Natural killer cell treated with Interleukin-12 subunit alpha and Interleukin-12 subunit beta and Interleukin-15 and Interleukin-18, amount 100 ng/mL, for 72 hours (primary cell): Measurements from ENCODE around the gene CSTPP1. TPM values are rescaled to one million over a fixed set of nuclear protein-coding genes. Genes with fewer than 3 reads are reported as not detected.

Source experiments
- ATAC-seq, 2 donors: fragments of 150-1000 bp; cut with Tn5 transposase in 1 of 2; sonication (Bioruptor Pico), chemical (Tn5 transposase) in 1 of 2; 2 replicates each; pipeline ENCODE4 v1.10.0; 2021
- DNase-seq: peaks from one replicate; pipeline ENCODE4 v3.0.0; 2022; ENCODE audit warnings: low spot score
- H3K27ac Mint-ChIP-seq, 2 donors: 1 replicate in 1 of 2; 2 replicates in 1 of 2; pipeline ENCODE4 v1.8.0; 2022; ENCODE audit warnings: mixed read lengths in 2 of 2, mild to moderate bottlenecking in 1 of 2, moderate library complexity in 1 of 2
- H3K27me3 Mint-ChIP-seq, 2 donors: 1 replicate in 1 of 2; 2 replicates in 1 of 2; pipeline ENCODE4 v1.8.0; 2022; ENCODE audit warnings: mixed read lengths in 2 of 2
- H3K36me3 Mint-ChIP-seq: one replicate; pipeline ENCODE4 v1.8.0; 2022; ENCODE audit warnings: mixed read lengths
- H3K4me1 Mint-ChIP-seq, 2 donors: 1 replicate in 1 of 2; 2 replicates in 1 of 2; pipeline ENCODE4 v1.8.0; 2022; ENCODE audit warnings: low read depth in 2 of 2, mixed read lengths in 2 of 2, mild to moderate bottlenecking in 1 of 2
- H3K4me3 Mint-ChIP-seq: one replicate; pipeline ENCODE4 v1.8.0; 2022; ENCODE audit warnings: mixed read lengths
- H3K9me3 Mint-ChIP-seq: 2 replicates; pipeline ENCODE4 v1.8.0; 2022; ENCODE audit warnings: mixed read lengths
- total RNA-seq, 2 donors: library from RNA; stranded (reverse); gene quantifications; one replicate each; pipeline ENCODE4 v1.2.3, GENCODE V29; 2022

Gene CSTPP1
- total RNA-seq, 2 donors from 2014 or later, result 20.9 to 23.8 TPM

DNA sequence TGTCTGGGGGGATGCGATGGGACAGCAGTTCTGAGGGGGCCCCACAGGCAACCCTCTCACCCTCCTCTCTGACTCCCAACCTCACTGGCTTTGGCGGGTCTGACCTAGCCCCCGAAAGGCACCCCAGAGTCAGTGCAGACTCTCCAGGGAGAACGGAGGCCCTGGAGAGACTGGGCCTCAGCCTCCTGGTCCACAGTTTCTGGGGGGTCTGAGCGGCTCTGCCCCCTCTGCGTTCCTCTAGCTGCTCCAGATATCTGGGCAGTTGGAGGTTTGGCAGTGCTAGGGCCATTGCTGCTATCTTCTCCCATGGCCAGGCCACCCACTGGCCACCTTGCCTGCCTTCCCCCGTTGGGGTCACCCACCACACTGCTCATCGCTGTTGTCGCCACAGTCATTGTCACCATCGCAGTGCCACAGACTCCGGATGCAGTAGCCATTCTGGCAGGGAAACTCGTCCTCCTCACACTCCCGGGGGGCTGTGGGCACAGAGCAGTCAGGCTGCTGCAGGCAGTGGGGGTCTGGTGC, 37.0 kb upstream of the CSTPP1 start:
- ATAC-seq (no peak), DNase-seq (no peak)
- Mint-ChIP-seq H3K9me3 (no peaks in the 10 kb centered on the region), H3K27me3 (peaks cover 3 to 6% of the 10 kb centered on the region in 2 donors), H3K36me3 (no peaks in the 10 kb centered on the region), H3K4me3 (no peak overlapping the region), H3K27ac (no peak overlapping the region), H3K4me1 (no peaks in the 10 kb centered on the region)

DNA sequence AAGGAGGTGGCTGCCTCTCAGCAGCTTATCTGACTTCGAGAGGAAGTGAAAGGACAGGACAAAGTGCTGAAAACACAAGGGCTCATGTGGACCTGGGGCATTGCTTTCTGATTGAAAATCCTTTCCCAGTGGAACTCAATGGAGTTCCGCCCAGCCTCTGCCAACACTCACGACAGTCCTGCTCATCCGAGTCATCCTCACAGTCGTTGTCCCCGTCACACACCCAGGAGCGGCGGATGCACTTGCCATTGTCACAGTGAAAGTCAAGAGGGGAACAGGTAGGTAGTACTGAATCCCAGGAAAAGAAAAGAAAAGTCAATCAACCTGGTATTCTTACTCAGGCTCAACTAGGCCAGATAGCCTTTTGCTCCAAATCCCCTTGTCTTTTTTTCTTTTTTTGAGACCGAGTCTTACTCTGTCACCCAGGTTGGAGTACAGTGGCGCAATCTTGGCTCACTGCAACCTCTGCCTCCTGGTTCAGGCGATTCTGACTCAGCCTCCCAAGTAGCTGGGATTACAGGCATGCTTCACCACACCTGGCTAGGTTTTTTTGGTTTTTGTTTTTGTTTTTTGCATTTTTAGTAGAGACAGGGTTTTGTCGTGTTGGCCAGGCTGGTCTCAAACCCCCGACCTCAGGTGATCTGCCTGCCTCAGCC, 36.3 kb upstream of the CSTPP1 start:
- ATAC-seq (no peak), DNase-seq (no peak)
- H3K4me1 Mint-ChIP-seq, result no peaks in the 10 kb centered on the region
- H3K27ac Mint-ChIP-seq, result no peak overlapping the region
- H3K4me3 Mint-ChIP-seq, result no peak overlapping the region
- H3K9me3 Mint-ChIP-seq, result no peaks in the 10 kb centered on the region
- H3K36me3 Mint-ChIP-seq, result no peaks in the 10 kb centered on the region
- H3K27me3 Mint-ChIP-seq, result peaks cover 6% of the 10 kb centered on the region in 2 donors

DNA sequence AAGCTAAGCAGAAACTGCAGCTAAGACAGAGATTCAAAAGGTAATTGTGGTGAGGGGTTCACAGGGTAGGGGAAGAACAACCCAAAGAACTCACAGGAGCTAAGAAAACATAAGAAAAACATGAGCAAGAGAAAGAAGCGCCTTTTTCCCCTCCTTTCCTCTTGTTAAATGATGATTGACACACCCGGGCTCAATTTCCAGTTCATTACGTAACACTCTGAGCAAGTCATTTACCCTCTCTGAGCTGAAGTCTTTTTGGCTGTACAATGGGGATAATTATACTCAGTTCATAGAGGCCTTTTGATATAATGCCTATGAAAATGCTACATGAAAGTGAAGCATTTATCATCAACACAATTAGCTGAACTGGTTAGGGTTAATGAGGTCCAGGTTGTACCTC, 35.4 kb upstream of the CSTPP1 start:
- DNase-seq, result no peak
- no peak overlapping the region for H3K27ac Mint-ChIP-seq
- no peaks in the 10 kb centered on the region for H3K36me3 Mint-ChIP-seq
- no peak for ATAC-seq
- H3K27me3 Mint-ChIP-seq, result peaks cover 6 to 12% of the 10 kb centered on the region in 2 donors
- H3K4me3 Mint-ChIP-seq, result no peak overlapping the region
- no peaks in the 10 kb centered on the region for H3K4me1 Mint-ChIP-seq
- no peaks in the 10 kb centered on the region for H3K9me3 Mint-ChIP-seq

DNA sequence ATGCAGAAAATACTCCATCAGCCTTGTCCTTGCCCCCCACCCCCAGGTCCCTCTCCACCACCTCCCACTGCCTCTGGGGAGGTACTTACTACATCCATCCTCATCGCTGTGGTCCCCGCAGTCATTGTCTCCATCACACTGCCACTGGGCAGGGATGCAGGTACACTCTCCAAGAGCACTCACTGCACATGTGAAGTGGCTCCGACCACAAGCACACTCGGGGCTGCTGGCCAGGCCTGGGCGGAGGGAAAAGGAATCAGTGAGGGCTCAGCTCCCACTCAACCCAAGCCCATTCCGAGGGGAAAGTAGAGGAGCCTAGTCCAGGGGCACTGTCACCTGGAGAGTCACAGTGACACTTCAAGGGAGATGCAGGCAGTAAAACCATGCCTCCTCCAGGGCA, 33.9 kb upstream of the CSTPP1 start:
- Mint-ChIP-seq H3K9me3 (no peaks in the 10 kb centered on the region), H3K36me3 (no peaks in the 10 kb centered on the region), H3K4me3 (no peak overlapping the region), H3K27me3 (peaks cover 6 to 17% of the 10 kb centered on the region in 2 donors), H3K27ac (no peak overlapping the region), H3K4me1 (no peaks in the 10 kb centered on the region)
- ATAC-seq (no peak), DNase-seq (no peak)

DNA sequence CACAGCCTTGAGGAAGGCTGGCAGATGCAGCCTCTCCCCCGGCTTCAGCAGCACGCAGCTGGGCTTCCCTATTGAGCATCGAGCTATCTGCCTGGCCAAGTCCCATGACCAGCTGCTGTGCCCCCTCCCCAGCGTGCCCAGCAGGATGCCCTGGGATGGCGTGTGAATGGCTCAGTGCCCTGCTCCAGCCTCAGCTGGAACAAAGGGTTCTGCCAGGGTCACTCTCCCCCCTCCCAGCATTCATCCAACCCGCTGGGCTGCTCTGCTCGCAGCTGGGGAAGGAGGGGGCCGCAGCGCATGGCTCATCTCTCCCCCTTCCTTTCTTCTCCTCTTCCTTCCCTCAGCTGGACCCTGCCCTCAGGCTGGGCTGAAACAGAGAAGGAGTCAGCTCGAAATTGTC, 32.7 kb upstream of the CSTPP1 start:
- ATAC-seq, result no peak
- H3K9me3 Mint-ChIP-seq, result no peaks in the 10 kb centered on the region
- H3K27ac Mint-ChIP-seq, result no peak overlapping the region
- H3K27me3 Mint-ChIP-seq, result peaks cover 6 to 17% of the 10 kb centered on the region in 2 donors
- no peak for DNase-seq
- H3K4me3 Mint-ChIP-seq, result no peak overlapping the region
- H3K4me1 Mint-ChIP-seq, result no peaks in the 10 kb centered on the region
- H3K36me3 Mint-ChIP-seq, result no peaks in the 10 kb centered on the region

DNA sequence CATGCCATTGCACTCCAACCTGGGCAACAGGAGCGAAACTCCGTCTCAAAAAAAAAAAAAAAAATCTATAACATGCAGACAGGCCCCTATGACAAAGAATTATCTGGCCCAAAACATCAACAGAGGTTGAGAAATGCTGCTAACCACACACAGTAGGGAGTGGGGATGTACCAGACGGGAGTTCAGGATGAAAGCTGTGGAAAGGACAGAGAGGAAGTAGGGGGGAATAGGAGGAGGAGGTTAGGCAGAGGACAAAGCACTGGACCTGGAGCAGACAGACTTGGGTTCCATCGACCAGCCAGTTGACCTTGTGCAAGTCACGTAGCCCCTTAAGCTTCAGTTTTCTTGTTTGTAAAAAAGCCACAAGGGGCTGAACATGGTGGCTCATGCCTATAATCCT, 30.8 kb upstream of the CSTPP1 start:
- H3K27ac Mint-ChIP-seq, result no peak overlapping the region
- ATAC-seq, result no peak
- no peak for DNase-seq
- H3K27me3 Mint-ChIP-seq, result peaks cover 12 to 20% of the 10 kb centered on the region in 2 donors
- no peaks in the 10 kb centered on the region for H3K9me3 Mint-ChIP-seq
- no peaks in the 10 kb centered on the region for H3K36me3 Mint-ChIP-seq
- no peaks in the 10 kb centered on the region for H3K4me1 Mint-ChIP-seq
- H3K4me3 Mint-ChIP-seq, result no peak overlapping the region

DNA sequence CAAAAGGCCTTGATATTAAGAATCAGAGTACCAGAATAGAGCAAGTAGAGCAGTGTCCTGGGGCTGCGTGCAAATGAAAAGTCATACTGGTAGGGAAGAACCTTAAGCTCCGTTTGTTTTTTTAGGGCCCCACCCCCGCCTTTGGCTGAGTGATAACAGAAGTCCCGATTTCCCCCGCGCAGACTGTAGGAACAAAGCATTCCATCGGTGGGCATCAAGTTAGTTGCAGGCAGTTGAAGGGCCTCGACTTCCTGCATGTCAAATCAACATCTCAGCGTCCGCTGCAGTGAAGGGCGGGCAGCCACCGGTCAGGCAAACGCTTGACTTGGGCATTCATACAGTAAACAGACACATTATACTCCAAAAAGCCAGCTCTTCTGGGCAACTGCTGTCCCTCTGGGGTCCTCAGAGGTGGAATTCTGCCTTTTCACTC, 29.9 kb upstream of the CSTPP1 start:
- Mint-ChIP-seq H3K27me3 (peaks cover 12 to 24% of the 10 kb centered on the region in 2 donors), H3K4me1 (no peaks in the 10 kb centered on the region), H3K4me3 (no peak overlapping the region), H3K9me3 (no peaks in the 10 kb centered on the region), H3K27ac (peak overlapping the region in 1 of 2 donors; percentile 11), H3K36me3 (no peaks in the 10 kb centered on the region)
- no peak for DNase-seq
- ATAC-seq, result no peak

DNA sequence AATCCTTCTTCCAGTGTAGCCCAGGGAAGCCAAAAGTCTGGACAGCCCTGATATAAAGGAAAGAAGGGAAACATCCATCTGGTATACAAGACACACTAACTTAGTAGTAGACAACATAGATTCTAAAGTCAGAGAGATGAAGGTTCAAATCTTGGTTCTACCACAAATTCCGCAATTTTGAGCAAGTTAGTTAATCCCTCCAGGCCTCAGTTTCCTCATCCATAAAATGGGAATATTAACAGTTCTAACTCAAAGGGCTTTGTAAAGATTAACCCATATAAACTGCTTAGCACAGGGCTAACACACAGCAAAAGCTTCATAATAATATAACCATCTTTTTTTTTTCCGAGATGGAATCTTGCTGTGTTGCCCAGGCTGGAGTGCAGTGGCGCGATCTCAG, 29.0 kb upstream of the CSTPP1 start:
- Mint-ChIP-seq H3K4me1 (no peaks in the 10 kb centered on the region), H3K9me3 (no peaks in the 10 kb centered on the region), H3K27ac (no peak overlapping the region), H3K36me3 (no peaks in the 10 kb centered on the region), H3K27me3 (peaks cover 13 to 25% of the 10 kb centered on the region in 2 donors), H3K4me3 (no peak overlapping the region)
- ATAC-seq (no peak), DNase-seq (no peak)

DNA sequence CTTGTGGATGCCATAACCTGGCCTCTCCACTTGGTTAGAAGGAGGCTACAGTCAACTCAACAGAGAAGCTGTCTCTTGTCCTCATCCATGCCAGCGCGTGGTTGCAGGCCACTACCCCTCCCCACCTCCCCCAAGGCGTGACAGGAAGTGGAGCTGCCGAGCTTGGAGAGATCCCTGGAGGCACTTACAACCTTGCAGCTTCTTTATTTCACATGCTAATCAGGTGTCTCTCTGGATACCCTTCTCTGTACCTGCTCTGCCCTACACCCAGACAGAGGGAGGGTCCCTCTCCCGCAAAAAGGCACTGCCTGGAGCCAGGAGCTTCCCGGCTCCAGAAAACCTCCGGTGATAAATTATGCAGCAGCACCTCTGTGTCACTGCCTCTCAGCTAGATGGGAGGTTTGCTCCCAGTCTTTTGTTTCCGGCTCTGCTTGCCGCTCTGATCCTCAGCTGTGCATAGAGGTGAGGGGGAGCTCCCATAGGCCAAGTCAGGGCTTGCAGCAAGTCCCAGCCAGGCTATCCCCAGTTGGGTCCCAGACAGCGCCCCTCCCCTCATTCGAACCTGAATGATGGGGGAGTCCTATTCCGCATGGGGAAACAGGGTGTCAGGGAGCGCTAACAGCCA, 23.9 kb upstream of the CSTPP1 start:
- no peak for DNase-seq

DNA sequence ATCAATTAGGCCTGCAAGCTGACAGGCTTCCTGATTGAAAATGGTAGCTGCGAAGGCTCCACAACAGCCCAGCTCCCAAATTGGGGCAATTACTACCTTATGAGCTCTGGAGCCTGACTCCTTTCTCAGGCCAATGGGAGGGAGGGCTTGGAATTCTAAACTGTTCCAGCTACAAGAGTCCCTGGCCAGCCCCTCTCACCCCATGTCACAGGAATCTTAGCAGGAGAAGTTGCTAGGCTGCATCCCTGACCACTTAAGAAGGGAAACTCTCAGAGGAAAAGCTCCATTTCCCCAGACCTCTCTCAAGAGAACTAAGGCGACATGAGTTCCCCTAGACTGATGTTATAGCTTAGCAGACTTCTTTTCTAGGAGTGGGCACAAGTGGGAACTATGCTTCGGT, 23.1 kb upstream of the CSTPP1 start:
- Mint-ChIP-seq H3K36me3 (no peaks in the 10 kb centered on the region), H3K4me3 (no peak overlapping the region), H3K27me3 (peaks cover 41 to 52% of the 10 kb centered on the region in 2 donors), H3K4me1 (peaks cover 9 to 10% of the 10 kb centered on the region in 2 donors), H3K27ac (no peak overlapping the region), H3K9me3 (no peaks in the 10 kb centered on the region)
- DNase-seq (no peak), ATAC-seq (no peak)

More for the DNA sequence above, 23.9 kb upstream of the CSTPP1 start:
- ATAC-seq, result no peak
- Mint-ChIP-seq H3K4me3 (no peak overlapping the region), H3K27me3 (peaks cover 41 to 52% of the 10 kb centered on the region in 2 donors), H3K9me3 (no peaks in the 10 kb centered on the region), H3K36me3 (no peaks in the 10 kb centered on the region), H3K4me1 (peaks cover 9 to 10% of the 10 kb centered on the region in 2 donors), H3K27ac (no peak overlapping the region)

DNA sequence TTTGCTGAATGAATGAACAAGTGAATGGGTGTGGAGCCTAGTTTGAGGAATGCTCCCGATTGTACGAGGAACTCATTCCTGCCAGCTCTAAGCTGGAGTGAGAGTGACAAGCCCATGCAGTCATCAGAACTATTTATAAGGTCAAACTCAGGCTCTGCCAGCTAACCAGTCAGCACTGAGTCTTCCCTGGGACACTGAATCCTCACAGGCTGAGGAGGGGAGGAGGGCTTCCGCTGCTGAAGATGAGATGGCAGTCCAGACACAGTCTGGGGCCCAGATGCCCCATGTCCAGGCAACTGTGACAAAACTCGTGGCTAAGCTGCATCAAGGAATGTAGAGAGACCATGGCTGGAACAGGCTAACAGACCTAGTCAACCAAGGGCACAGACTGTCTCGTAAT, 22.2 kb upstream of the CSTPP1 start:
- Mint-ChIP-seq H3K36me3 (no peaks in the 10 kb centered on the region), H3K27me3 (peaks cover 46 to 60% of the 10 kb centered on the region in 2 donors), H3K9me3 (no peaks in the 10 kb centered on the region), H3K27ac (no peak overlapping the region), H3K4me1 (peaks cover 17 to 18% of the 10 kb centered on the region in 2 donors), H3K4me3 (no peak overlapping the region)
- ATAC-seq, result no peak
- no peak for DNase-seq

DNA sequence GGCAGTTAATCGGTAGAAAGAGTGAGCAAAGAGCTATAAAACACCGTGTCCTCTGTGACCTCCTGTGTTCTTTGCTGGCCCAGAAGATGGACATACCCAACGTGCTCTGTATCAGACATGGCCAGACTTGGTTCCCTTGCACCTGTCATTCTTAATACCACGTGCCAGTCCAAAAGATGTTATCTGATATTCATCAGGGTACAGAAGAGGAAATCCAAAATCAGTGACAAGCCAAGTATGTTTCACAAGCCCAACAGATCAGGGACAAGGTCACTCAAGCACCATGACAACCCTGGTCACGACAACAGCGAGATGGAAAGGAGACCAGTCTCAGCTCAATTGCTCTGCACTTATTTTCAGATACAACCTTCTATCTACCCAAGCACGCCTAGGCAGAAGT, 21.7 kb upstream of the CSTPP1 start:
- Mint-ChIP-seq H3K36me3 (no peaks in the 10 kb centered on the region), H3K27ac (no peak overlapping the region), H3K4me3 (no peak overlapping the region), H3K9me3 (no peaks in the 10 kb centered on the region), H3K27me3 (peaks cover 49 to 61% of the 10 kb centered on the region in 2 donors), H3K4me1 (peaks cover 23% of the 10 kb centered on the region in 2 donors)
- DNase-seq, result no peak
- no peak for ATAC-seq

DNA sequence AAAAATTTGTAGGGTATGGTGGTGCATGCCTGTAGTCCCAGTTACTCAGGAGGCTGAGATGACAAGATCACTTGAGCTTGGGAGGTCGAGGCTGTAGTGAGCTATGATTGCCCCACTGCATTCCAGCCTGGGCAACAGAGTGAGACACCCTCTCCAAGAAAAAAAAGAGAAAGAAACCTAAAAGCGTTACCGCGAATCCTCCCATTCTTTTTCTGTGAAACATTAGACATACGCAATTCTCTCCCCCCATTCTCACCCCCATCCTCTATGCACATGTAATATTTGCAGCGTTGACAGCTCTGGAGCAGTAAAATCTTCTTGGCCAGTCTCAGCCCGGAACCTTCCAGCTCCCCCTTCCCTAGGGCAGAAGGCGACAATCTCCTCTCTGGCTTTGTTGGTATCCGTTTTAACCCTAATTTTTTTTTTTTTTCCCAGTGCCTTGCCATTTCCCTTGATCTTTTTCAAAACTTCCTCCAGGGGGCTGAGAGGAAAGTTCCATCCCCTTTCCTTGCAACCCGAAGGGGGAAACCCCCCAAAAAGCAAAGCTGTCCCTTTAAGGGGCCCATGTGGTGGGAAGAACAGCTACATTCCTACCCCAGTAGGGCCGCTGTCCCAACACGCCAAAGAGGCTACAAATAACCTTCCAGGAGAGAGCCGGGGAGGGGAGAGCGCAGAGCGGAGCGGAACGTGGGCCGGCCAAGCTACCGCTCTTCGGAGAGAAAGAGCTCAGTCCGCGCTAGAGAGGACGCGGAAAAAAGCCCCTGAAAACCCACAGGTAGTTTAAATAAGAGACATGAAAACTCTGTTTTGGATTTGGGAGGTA, 20.1 kb upstream of the CSTPP1 start:
- peaks cover 45 to 60% of the 10 kb centered on the region in 2 donors for H3K27me3 Mint-ChIP-seq
- peaks cover 23 to 24% of the 10 kb centered on the region in 2 donors for H3K4me1 Mint-ChIP-seq
- H3K27ac Mint-ChIP-seq, result peak overlapping the region in 1 of 2 donors; percentile 75
- H3K36me3 Mint-ChIP-seq, result no peaks in the 10 kb centered on the region
- ATAC-seq, result peak in 1 of 2 donors; percentile 33
- no peaks in the 10 kb centered on the region for H3K9me3 Mint-ChIP-seq
- no peak for DNase-seq
- H3K4me3 Mint-ChIP-seq, result peak overlapping the region; percentile 76
